Stimulated activated CD8-positive, alpha-beta memory T cell treated with anti-CD3 and anti-CD28 coated beads, Interleukin-4, amount 100 ng/mL, for 48 hours (primary cell): ENCODE data around the gene VPS37C.

Source experiments
- DNase-seq: peaks from one replicate; pipeline ENCODE4 v3.0.0-alpha.2; 2020

The VPS37C gene

GRCh38 chr11:61131586-61131985 is 29.6 kb downstream of the VPS37C start:
- no peak for DNase-seq

- DNase-seq: no peak
Observed at GRCh38 chr11:61131186-61131585, 30.0 kb downstream of the VPS37C start.

GRCh38 chr11:61129639-61130523 is 31.3 kb downstream of the VPS37C start:
- DNase-seq: peak; percentile 95

GRCh38 chr11:61128947-61129638 is 32.1 kb downstream of the VPS37C start:
- DNase-seq: no peak

GRCh38 chr11:61127991-61128390 is 33.2 kb downstream of the VPS37C start:
- DNase-seq: no peak

GRCh38 chr11:61126256-61126655 is 35.0 kb downstream of the VPS37C start:
- no peak for DNase-seq

GRCh38 chr11:61125310-61125684 is 35.9 kb downstream of the VPS37C start:
- DNase-seq: no peak

- DNase-seq: no peak
Observed at GRCh38 chr11:61124574-61125309, 36.5 kb downstream of the VPS37C start.

- no peak for DNase-seq
Observed at GRCh38 chr11:61123775-61124571, 37.3 kb downstream of the VPS37C start.

GRCh38 chr11:61122761-61123160 is 38.5 kb downstream of the VPS37C start:
- DNase-seq: no peak

- no peak for DNase-seq
Observed at GRCh38 chr11:61121917-61122316, 39.3 kb downstream of the VPS37C start.

GRCh38 chr11:61121192-61121831 is 39.9 kb downstream of the VPS37C start:
- DNase-seq: no peak

- no peak for DNase-seq
Observed at GRCh38 chr11:61120706-61121191, 40.5 kb downstream of the VPS37C start.

GRCh38 chr11:61120099-61120705 is 41.0 kb downstream of the VPS37C start:
- DNase-seq: no peak

- DNase-seq: no peak
Observed at GRCh38 chr11:61119571-61119970, 41.7 kb downstream of the VPS37C start.

GRCh38 chr11:61119055-61119454 is 42.2 kb downstream of the VPS37C start:
- no peak for DNase-seq

- no peak for DNase-seq
Observed at GRCh38 chr11:61118406-61118805, 42.8 kb downstream of the VPS37C start.

GRCh38 chr11:61118004-61118403 is 43.2 kb downstream of the VPS37C start:
- no peak for DNase-seq

GRCh38 chr11:61117168-61117520 is 44.1 kb downstream of the VPS37C start:
- no peak for DNase-seq

- DNase-seq: no peak
Observed at GRCh38 chr11:61116426-61117167, 44.6 kb downstream of the VPS37C start.
